PFSK-1 (cell line): ENCODE measurements around the gene OR1Q1.

Experiments used
- POLR2AphosphoS5 ChIP-seq: IDR thresholded peaks from 2 replicates; pipeline ENCODE4 v1.6.1; 2012; ENCODE audit warnings: low read depth, mild to moderate bottlenecking, control low read depth, low read length, moderate library complexity
- SIN3A ChIP-seq: IDR thresholded peaks from 2 replicates; pipeline ENCODE4 v1.6.1; 2012; ENCODE audit warnings: mild to moderate bottlenecking, low read length, moderate library complexity, borderline replicate concordance; ENCODE audit not compliant: insufficient read depth
- TF ChIP-seq, protein P1 (sequence below), 2 experiments: IDR thresholded peaks; 2 replicates each; pipeline versions ENCODE4 v1.6.1 to v1.8.0; 2011 to 2012; ENCODE audit warnings: low read depth in 2 of 2, low read length in 2 of 2, control low read depth in 1 of 2, inconsistent platforms in 1 of 2, mild to moderate bottlenecking in 1 of 2, moderate library complexity in 1 of 2; ENCODE audit not compliant: insufficient read depth in 1 of 2

DNA sequence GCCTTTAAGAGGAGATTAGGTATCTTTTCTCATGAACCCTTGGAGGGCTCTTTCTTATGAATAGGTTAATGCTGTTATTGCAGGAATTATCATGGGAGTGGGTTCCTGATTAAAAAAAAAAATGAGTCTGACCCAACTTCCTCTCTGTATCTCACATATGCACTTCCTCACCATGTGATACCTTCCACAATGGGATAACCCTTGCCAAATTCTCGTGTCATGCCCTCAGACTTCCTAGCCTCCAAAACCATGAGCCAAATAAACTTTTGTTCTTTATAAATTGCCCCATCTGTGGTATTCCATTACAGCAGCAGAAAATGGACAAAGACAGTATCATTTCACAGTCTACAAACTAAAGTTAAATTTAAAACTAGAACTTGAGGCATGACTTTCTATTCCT, 41.8 kb downstream of the OR1Q1 start:
- no peak for TF ChIP-seq POLR2AphosphoS5
- TF ChIP-seq, protein P1, sequence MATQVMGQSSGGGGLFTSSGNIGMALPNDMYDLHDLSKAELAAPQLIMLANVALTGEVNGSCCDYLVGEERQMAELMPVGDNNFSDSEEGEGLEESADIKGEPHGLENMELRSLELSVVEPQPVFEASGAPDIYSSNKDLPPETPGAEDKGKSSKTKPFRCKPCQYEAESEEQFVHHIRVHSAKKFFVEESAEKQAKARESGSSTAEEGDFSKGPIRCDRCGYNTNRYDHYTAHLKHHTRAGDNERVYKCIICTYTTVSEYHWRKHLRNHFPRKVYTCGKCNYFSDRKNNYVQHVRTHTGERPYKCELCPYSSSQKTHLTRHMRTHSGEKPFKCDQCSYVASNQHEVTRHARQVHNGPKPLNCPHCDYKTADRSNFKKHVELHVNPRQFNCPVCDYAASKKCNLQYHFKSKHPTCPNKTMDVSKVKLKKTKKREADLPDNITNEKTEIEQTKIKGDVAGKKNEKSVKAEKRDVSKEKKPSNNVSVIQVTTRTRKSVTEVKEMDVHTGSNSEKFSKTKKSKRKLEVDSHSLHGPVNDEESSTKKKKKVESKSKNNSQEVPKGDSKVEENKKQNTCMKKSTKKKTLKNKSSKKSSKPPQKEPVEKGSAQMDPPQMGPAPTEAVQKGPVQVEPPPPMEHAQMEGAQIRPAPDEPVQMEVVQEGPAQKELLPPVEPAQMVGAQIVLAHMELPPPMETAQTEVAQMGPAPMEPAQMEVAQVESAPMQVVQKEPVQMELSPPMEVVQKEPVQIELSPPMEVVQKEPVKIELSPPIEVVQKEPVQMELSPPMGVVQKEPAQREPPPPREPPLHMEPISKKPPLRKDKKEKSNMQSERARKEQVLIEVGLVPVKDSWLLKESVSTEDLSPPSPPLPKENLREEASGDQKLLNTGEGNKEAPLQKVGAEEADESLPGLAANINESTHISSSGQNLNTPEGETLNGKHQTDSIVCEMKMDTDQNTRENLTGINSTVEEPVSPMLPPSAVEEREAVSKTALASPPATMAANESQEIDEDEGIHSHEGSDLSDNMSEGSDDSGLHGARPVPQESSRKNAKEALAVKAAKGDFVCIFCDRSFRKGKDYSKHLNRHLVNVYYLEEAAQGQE (IDR thresholded peaks at IDR 0.05; ENCODE audit: insufficient read depth in 1 of 2, low read depth in 2 of 2, low read length in 2 of 2) = no peak
- no peak for TF ChIP-seq SIN3A
